GM18520 (cell line): ENCODE results near the gene FAAP24.
"Not testable (repeated sequence)": the region's sequence is repeated elsewhere in the genome, so short reads cannot be mapped to it uniquely, and the experiment has no call there.

Source experiments
- ATAC-seq: cut with Tn5 transposase; IDR thresholded peaks from one replicate; pipeline ENCODE4 v1.9.1; 2021; ENCODE audit not compliant: unreplicated experiment

The FAAP24 gene

GRCh38 chr19:32997716-32998355 is 25.8 kb downstream of the FAAP24 start:
- ATAC-seq, result no peak

DNA sequence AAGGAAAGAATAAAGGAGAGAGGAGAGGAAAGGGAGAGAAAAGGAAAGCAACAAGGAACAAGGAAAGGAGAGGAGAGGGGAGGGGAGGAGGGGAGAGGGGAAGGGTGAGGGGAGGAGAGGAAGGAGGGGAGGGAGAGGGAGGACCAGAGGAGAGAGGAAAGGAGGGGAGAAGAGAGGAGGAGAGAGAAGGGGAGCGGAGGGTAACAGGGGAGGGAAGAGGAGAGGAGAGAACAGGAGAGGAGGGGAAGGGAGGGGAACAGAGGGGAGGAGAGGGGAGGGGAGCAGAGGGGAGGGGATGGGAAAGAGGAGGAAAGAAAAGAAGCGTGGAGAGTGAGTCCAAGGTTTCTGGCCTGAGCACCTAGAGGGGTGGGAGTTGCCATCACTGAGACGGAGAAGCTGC is 26.7 kb downstream of the FAAP24 start:
- ATAC-seq, result no peak

DNA sequence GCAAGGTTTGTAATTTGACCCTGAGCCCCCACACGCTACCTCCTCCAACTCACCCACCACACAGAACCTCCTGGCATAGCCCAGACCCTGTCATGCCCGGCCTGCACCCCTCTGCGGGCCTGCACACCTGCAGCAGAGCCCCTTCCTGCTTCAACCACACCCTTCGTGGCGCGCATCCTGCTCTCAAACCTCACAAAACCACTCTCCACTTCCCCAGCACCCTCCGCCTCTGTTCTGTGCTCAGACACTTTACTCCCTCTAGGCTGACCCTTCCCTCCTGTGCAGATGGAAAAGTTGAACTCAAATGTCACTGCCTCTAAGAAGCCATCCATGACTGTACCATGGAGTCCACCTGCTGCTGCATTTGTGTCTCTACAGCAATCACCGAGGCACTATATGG is 28.5 kb downstream of the FAAP24 start:
- no peak for ATAC-seq

GRCh38 chr19:33000910-33001309 is 28.9 kb downstream of the FAAP24 start:
- no peak for ATAC-seq

DNA sequence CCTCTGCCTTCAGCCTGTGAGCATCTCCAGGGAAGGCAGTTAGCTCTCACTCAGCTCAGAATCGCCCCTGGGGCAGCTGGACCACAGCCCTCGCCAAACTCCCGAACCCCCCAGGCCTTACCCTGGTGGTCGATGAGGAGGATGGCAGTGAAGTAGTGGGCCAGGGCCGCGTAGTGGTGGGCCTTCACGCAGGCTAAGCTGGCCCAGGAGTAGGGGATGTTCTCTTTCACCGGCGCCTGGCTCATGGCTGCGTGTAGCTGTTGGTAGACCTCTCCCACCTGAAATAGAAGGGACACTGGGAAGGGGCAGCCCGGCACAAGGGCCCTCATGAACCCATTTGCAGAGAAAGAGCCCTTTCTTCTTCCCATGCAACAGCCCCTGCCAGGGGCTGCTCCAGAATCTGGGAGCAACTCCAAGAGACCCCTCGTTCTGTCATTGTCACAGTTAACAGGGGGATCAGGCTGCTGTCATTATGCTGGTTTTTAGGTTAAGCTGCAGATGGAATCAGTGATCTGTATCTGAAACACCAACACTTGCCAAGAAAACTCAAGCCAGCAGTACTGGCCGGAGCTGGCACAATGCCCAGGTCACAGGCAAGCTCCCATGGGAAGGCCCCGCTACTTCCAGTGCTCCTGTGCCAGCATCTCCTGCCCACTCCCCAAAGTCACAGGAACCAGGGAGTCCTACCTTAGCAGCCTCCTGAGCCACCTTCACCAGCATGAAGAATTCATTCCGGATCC is 30.3 kb downstream of the FAAP24 start:
- not testable (repeated sequence) for ATAC-seq

GRCh38 chr19:33003424-33004024 is 31.5 kb downstream of the FAAP24 start:
- not testable (repeated sequence) for ATAC-seq

GRCh38 chr19:33005440-33005839 is 33.4 kb downstream of the FAAP24 start:
- ATAC-seq, result no peak

GRCh38 chr19:33008738-33009137 is 36.7 kb downstream of the FAAP24 start:
- ATAC-seq, result no peak

DNA sequence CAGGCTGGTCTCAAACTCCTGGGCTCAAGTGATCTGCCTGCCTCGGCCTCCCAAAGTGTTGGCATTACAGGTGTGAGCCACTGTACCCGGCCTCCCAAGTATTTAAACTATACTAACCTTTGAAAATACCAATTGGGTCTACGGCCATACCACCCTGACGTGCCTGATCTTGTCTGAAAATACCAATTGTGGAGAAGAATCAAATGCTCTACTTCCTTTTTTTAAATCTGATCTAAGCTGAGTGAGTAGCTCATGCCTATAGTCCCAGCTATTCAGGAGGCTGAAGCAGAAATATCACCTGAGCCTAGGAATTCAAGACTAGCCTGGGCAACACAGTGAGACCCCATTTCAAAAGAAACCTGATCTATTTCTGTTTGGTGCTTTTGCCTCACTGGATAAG is 38.8 kb downstream of the FAAP24 start:
- not testable (repeated sequence) for ATAC-seq

GRCh38 chr19:33022472-33023116 is 50.6 kb downstream of the FAAP24 start:
- no peak for ATAC-seq

- ATAC-seq, result no peak
Observed at GRCh38 chr19:33024398-33024797, 52.4 kb downstream of the FAAP24 start.

- ATAC-seq, result not testable (repeated sequence)
Observed at GRCh38 chr19:33025468-33026238, 53.6 kb downstream of the FAAP24 start.

DNA sequence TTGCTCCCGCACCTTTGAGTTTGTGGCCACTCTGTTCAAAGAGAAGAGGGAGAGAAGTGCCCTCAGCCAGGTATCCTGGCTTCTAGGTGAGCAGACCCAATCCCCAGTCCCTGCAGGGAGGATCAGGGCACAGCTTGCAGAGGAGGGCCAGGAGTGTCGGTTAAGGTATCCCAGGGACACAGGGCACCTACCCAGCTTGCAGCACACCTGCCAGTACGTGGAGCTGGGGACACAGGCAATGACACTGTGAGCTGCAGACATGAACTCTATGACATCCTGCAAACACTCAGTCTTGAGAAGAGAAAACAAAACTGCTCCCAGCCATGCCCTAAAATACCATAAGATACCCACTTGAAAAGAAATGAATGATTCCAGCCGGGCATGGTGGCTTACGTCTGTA is 54.6 kb downstream of the FAAP24 start:
- ATAC-seq, result not testable (repeated sequence)
